HG03558 (cell line): Measurements from ENCODE around the gene VCPKMT.

ENCODE experiments used
- ATAC-seq: cut with Tn5 transposase; IDR thresholded peaks from one replicate; pipeline ENCODE4 v1.9.1; 2021; ENCODE audit warnings: moderate number of reproducible peaks; ENCODE audit not compliant: unreplicated experiment; ENCODE audit errors: extremely low read depth

The VCPKMT gene

DNA sequence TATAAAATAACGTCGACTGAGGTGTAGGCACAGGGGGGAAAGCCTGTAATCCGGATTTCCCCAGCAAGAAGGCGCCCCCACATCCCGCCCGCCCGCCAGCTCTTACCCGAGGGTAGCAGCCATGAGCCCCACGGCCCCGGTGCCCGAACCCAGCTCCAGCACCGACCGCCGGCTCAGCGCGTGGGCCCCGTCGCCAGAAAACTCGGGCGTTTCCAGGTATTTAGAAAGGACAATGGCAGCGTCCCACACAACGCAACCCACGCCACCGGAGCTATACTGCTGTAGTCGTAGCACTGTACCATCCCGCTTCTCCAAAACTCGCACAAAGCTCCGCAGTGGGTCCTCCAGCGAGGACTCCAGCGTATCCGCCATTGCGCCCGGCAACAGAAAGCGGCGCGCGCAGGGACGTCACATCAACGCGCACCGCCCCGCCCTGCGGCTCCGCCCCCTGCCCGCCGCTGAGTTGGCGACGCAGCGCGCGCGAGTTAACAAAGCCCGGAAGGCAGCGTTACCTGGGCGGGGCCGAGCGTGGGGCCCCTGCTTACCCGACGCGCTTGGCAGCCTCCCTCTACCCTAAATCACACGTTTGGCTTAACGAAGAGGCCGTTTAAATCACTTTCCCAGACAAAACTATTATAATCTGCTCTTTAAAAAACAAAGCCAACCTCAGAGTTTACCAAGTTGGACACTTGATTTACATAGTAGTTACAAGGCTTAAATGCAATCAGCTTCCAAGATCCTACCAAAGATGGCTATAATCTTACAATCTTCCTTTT, at the start of gene VCPKMT:
TSS of gene VCPKMT (minus strand) at position 392 of the 776 bp plus-strand sequence. CDS start at position 372, 20 bp downstream.
- peak; percentile 91 for ATAC-seq

DNA sequence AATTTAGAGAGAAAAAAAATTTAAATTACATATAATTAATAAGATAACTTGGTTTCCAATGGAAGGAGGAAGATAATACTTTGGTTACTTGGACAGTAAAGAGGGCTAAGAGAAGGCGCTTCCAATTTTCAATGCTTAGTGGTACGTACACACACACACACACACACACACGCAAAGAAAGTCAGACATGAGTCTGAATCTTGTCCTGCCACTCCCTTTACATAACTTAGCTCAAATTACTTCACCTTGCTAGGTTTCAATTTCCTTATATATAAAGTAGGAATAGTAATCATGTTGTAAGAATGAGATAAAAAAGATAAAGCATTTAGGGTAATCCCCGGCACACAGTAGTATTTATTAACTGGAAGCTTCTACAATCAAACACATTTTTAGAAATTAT, 39.7 kb upstream of the VCPKMT start:
- ATAC-seq: no peak

DNA sequence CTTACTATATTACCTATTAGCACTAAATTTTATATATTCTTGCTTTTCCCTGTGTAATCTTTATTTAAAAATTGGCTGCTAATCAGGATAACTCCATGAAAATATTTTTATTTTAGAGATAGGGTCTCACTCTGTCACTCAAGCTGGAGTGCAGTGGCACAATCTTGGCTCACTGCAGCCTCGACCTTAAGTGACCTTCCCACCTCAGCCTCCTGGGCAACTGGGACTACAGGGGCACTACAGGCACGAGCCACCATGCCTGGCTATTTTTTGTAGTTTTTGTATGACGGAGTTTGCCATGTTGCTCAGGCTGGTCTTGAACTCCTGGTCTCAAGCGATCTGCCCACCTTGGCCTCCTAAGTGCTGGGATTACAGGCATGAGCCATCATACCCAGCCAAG, 32.4 kb upstream of the VCPKMT start:
- no peak for ATAC-seq

DNA sequence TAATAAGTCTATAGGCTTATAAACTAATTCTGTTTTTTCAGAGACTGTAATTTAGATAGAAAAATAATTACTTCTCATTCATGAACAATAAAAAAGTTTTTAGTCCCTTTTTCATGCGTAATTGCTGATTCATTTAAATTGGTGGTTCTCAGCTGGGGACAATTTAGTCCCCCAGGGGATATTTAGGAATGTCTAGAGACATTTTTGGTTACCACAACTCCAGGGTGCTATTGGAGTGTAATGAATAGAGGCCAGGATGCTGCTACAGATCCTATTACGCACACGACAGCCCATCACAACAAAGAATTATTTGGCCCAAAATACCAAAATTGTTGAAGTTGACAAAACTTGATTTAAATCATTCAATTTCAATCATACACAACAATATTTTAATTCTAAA, 22.8 kb upstream of the VCPKMT start:
- ATAC-seq: no peak

DNA sequence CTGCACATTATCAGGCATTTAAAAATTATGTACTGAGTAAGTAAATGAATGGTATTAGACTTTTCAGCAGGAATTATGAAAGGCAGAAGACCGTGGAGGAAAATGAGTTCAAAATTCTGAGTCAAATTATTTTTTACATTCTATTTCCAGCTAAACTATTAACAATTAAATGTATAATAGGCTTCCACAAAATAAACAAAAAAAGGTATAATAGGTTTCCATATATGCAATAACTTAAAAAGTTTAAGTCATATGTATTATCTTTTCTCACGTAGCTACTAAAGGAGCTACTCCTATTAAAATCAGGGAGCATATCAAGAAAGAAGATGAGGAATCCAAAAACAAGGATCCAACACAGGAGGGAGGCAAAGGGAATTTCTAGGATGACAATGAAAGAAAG, 11.4 kb upstream of the VCPKMT start:
- ATAC-seq: no peak

DNA sequence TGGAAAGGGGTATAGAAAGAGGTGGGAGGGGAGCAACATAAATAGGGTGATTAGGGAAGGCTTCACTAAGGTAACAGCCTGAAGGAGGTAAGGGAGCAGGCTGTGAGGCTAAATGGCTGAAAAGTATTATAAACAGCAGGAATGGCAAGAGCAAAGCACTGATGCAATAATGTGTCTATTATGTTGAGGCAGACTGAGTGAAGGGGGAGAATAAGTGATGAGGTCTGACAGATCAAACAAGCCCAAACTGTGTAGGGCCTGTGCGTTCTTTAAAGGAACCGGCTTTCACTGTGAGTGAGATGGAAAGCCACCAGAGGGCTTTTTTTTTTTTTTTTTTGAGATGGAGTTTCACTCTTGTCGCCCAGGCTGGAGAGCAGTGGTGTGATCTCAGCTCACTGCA, 6.7 kb upstream of the VCPKMT start:
- ATAC-seq: no peak

DNA sequence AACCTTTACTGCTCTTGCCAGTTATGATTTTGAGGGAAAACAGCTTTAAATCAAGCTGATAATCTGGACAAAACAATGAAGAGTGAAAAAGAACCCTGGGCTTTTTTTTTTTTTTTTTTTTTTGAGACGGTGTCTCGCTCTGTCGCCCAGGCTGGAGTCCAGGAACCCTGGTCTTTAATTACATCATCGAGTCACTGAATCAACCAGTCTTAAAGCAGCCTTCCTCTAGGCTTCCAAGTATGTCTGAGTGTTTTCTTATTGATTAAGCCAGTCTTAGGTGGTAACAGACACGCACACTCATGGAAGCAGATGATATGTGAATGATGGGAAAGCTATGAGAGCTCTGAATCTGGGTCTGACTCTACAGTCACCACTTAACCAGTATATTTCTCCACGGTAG, 5.9 kb upstream of the VCPKMT start:
- ATAC-seq: no peak

DNA sequence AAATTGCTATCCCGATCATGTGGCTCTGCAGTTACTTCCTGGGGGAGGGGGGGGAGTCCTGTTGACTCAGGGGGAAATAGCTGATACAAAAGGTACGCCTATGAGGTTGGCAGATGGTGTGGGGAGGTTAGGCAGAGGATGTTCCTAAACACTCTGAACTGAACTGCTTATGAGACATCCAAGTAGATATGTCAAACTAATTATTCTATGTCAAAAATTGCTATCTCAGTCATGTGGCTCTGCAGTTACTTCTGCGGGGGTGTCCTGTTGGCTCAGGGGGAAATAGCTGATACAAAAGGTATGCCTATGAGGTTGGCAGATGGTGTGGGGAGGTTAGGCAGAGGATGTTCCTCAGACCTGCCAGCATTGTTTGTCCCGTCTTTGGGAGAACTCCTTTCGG, 5.1 kb upstream of the VCPKMT start:
- ATAC-seq: no peak

DNA sequence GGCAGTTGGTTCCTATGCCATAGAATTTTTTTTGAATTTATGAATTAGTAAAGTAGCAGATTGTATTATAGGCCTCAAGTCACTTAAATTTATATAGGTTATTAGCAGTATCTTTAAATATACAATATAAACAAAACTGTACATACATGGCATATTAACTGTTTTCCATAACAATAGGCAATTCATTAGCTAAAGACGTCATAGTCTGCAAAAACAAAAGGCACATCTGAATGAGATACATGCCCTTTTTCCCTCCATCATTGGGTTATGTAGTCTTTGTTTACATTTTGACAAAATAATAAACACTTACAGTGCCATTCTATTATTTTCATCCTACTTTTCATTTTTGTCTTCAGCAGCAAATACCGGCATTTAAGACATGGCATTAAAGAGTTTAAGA, 1.1 kb upstream of the VCPKMT start:
- ATAC-seq: no peak

DNA sequence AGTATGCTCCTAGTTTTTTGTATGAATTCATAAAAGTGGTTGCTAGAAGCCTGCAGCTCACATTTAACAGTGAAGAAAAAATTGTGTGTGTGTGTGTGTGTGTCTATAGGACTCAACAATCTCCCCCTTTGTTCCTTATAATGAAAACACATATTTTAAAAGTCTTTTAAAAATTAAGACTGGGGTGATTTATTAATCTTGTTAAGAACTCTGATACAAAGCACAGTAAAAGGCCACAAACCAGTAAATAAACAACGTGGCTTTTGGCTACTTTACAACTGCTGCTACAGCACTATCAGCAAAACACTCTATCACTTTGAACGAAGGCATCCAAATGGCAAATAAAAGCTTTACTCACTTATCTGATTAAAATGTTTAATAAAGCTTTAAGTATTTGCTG, 594 bp upstream of the VCPKMT start:
- no peak for ATAC-seq

DNA sequence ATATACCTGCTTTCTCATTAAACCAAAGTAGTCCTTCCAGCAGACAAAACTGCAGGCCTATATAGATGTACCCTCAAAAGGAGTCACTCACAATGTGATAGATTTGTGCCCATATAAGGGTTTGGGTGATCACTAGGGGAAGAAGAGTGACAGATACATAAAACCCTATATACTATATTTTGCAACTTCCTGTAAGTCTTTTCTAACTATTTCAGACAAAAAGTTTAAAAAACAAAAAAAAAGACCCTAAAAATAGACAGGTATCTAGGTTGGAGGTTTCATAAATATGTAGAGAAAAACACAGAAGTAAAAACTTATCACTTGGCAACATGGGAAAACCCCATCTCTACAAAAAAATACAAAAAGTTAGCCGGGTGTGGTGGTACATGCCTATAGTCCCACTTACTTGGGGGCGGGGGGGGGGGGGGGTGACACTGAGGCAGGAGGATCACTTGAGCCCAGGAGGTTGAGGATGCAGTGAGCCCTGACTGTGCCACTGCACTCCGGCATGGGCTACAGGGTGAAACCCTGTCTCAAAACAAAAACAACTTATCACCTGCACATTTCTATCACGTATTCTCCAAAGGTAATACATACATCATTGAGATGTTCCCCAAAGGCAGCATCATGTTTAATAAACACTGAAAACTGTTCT, 2.9 kb downstream of the VCPKMT start:
- no peak for ATAC-seq

DNA sequence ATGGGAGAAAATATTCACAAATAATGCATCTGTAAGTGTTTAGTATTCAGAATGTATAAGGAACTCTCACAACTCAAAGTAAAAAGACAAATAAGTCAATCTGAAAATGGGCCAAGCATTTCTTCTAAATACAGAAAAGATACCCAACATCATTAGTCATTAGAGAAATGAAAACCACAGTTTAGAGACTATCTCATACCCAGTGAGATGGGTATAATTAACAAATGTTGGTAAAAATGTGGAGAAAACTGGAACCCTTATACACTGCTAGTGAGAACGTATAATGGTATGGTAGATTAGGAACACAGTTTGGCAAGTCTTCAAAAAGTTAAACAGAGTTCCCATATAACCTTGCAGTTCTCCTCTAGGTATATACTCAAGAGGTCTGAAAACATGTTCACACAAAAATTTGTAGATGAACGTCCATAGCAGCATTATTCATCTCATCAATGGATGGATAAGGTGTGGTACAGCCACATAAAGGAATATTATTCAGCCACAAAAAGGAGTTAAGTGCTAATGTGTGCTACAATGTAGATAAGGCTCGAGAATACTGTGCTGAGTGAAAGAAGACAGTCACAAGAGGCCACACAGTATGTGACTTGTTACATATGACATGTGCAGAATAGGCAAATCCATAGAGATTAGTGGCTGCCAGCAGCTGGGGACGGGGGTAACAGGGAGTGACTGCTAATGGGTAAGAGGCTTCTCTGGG, 5.9 kb downstream of the VCPKMT start:
- ATAC-seq: no peak

DNA sequence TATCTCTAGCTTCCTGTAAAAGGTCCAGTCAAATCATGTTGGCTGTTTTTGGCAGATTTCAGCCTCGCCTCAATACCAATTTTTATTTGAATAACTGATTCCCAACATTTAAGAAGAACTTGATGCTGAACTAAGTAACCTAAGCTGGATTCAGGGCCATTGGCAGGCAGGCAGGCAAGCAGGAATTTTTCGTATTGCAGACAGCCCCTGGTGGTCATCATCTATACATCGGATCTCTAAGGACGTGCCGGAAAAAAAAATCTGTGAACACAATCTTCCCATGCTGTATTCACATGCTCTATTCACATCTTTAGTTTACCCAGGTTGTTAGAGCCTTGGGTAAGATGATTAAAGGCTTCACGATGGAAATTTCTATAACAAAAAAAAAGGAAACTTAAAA, 7.0 kb downstream of the VCPKMT start:
- no peak for ATAC-seq

DNA sequence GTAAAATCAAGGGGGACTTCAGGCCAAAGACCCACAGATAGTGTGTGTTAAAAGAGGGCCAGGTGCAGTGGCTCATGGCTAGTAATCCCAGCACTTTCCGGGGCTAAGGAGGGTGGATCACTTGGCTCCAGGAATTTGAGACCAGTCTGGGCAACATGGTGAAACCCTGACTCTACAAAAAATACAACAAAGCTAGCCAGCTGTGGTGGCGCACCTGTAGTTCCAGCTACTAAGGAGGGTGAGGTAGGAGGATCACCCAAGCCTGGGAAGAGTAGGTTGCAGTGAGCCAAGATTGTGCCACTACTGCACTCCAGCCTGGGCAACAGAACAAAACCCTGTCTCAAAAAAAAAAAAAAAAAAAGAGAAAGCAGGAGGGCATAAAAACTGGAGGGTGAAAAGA, 8.5 kb downstream of the VCPKMT start:
- no peak for ATAC-seq

DNA sequence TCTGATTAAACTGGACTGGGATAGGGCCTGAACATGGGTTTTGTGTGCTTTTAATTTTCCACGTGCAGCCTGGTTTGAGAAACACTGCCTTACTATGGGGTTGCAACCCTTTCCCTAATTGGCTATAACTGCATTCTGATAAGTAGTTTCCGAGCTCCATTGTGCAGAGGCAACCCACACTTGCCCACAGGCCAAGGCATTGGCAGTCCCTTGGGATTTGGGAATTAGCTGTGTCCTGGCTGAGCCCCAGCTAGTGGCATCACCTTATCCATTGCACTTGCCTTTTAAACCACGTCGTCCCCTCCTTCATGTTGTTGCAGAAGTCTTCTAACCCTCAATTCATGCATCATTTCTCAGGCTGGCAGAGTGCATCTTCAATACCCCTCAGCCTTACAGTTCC, 10.2 kb downstream of the VCPKMT start:
- no peak for ATAC-seq

DNA sequence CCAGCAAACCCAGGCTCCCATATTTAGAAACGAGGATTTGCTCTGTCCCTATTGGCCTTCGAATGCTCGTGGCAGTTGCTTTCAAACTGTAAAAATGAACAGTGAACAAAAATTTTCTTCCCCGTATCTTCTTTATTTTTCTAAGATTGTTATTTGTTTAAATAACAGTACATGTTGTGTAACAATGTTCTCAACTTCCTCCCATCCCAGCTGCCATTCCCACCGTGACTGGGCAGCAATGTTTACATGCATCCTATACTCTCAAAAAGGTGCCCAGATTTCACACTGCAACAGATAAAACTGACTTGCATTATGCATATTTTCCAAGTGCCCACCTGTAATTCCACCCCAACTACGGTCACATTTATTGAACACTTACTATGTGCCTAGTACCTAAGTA, 12.8 kb downstream of the VCPKMT start:
- ATAC-seq: no peak

DNA sequence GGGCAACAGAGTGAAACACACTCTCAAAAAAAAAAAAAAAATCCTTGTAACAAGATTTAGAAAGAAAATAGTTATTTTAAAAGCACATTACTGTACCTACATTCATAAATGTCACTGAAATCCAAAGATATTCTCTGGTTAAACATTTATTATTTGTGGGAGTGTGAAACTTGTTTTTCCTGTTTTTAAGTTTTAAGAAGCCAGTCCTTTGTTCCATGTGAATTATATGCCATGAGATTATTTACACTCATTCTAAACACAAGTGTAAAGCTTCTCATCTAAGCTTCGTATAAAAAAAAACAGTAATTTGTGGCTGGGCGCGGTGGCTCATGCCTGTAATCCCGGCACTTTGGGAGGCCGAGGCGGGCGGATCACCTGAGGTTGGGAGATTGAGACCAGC, 15.0 kb downstream of the VCPKMT start:
- no peak for ATAC-seq

DNA sequence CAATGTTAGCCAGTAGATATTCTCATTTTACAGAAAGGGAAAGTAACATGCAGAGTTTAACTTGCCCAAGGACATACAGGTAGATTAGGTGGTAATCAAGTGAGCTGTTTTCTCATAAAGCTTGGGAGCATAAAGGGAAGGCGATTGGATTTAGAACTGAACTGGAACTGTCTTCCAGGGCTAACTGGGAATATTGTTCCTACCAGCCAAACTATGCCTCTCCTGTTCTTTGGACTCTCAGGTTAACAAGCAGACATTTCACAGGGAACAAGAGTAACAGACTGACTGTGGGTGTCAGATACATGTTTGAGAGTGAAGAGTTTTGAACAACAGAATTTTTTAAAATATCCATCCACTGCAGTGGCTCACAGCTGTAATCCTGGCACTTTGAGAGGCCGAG, 15.6 kb downstream of the VCPKMT start:
- no peak for ATAC-seq

DNA sequence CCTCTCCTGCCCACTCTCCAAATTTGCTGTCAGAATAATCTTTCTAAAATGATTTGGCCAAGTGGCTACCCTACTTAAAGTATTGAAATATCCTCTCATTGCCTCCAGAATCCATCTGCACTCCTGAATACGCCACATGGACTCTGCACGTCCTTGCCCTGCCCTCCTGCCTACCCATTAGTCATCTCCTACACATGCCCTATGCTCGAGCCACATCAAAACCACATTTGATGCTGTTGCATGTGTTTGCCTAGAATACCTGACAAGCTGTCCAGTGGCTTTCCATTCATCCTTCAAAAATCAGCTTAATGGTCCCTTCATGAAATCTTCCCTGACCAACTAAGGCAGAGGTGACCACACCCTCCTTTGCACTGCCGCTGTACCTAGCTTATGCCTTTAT, 17.0 kb downstream of the VCPKMT start:
- no peak for ATAC-seq

DNA sequence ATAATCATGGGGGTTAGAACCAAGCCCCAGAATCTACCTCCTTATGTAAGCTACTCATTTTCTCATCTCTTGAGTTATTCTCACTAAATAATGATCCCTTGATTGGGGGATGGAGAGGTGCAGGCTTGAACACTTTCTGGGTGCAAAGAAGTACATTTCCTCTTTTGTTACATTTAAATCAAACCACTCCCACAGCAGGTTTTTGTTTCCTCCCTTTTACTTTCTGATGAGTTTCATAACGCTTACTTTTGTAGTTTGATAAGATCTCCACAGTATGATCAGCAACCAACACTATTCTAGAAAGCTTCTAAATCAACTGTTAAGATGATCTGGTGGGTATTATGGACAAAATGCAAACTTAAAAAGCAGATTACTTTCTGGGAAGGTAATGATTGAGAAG, 20.5 kb downstream of the VCPKMT start:
- ATAC-seq: no peak

DNA sequence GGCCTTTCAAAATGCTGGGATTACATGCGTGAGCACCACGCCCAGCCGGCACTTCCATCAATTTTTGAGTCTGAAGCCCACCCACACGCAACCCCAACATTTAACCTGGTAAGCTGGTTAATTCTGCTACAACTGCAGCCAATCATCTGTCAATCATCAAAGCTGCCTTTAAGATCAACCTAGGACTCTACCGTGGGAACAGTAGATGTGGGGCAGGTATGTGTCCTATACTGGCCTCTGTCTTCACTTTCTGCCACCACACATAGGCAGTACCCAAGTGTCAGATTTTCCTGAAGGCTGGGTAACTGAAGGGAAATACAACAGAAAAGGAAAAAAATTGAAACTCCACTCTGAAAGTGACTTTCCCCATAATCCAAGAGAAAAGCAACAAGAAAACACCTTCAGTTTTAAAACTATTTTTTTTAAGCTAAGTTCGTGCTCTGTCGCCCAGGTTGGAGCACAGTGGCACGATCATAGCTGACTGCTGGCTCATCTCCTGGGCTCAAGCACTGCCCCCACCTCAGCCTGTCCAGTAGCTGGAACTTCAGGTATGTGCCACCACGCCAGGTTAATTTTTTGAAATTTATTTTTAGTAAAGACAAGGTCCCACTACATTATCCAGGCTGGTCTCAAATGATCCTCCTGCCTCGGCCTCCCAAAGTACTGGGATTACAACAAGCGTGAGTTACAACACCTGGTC, 22.2 kb downstream of the VCPKMT start:
- no peak for ATAC-seq
